Fibroblast of pulmonary artery (primary cell): ENCODE measurements around the gene FOXP2.
"Not testable (repeated sequence)": the region's sequence is repeated elsewhere in the genome, so short reads cannot be mapped to it uniquely, and the experiment has no call there.

Experiments used
- DNase-seq: peaks from one replicate; pipeline ENCODE4 v3.0.0-alpha.2; 2010; ENCODE audit warnings: low read depth
- H3K4me3 ChIP-seq: replicated peaks from 2 replicates; pipeline ENCODE4 v1.5.1; 2011; ENCODE audit warnings: low read depth, mild to moderate bottlenecking, control low read depth, low read length, moderate library complexity
- CTCF ChIP-seq: IDR thresholded peaks from 2 replicates; pipeline ENCODE4 v1.5.1; 2011; ENCODE audit warnings: mild to moderate bottlenecking, control low read depth, low read length, inconsistent platforms; ENCODE audit errors: missing control alignments

The FOXP2 gene

GRCh38 chr7:114548081-114548980 is 133.7 kb downstream of the FOXP2 start:
- peak; percentile 8 for DNase-seq
- TF ChIP-seq CTCF: no peak
- H3K4me3 ChIP-seq: no peak overlapping the region

- H3K4me3 ChIP-seq: no peak overlapping the region
- peak; percentile 52 for DNase-seq
- TF ChIP-seq CTCF: no peak
These were observed 140.3 kb downstream of the FOXP2 start for GRCh38 chr7:114554781-114555537.

GRCh38 chr7:114567416-114567815 is 152.8 kb downstream of the FOXP2 start:
- no peak for TF ChIP-seq CTCF
- no peak overlapping the region for H3K4me3 ChIP-seq
- DNase-seq: no peak

- DNase-seq: no peak
- no peak overlapping the region for H3K4me3 ChIP-seq
- TF ChIP-seq CTCF: no peak
These were observed 154.6 kb downstream of the FOXP2 start for GRCh38 chr7:114569220-114569619.

GRCh38 chr7:114574384-114574783 is 159.8 kb downstream of the FOXP2 start:
- H3K4me3 ChIP-seq: no peak overlapping the region
- TF ChIP-seq CTCF: no peak
- peak; percentile 70 for DNase-seq

- TF ChIP-seq CTCF: no peak
- no peak overlapping the region for H3K4me3 ChIP-seq
- no peak for DNase-seq
These were observed 160.5 kb downstream of the FOXP2 start for GRCh38 chr7:114575098-114575497.

GRCh38 chr7:114580963-114581362 is 166.3 kb downstream of the FOXP2 start:
- H3K4me3 ChIP-seq, DNase-seq: not testable (repeated sequence)
